Cardiac fibroblast (primary cell): Measurements from ENCODE around the gene SYNGAP1.

Source experiments
- DNase-seq, 2 donors: peaks; one replicate each; pipeline versions ENCODE4 v3.0.0 to v3.0.0-alpha.2; 2010; ENCODE audit warnings: low read depth in 2 of 2
- H3K4me3 ChIP-seq, 2 donors: replicated peaks in 1 of 2; 1 replicate in 1 of 2; 2 replicates in 1 of 2; pipeline ENCODE4 v1.5.1; 2011; ENCODE audit warnings: low read depth in 2 of 2, low read length in 2 of 2, mild to moderate bottlenecking in 2 of 2, moderate library complexity in 1 of 2
- CTCF ChIP-seq: IDR thresholded peaks from one replicate; pipeline ENCODE4 v1.5.1; 2011; ENCODE audit warnings: low read depth, mild to moderate bottlenecking, low read length, inconsistent platforms

The SYNGAP1 gene

GRCh38 chr6:33456156-33456555, 36.3 kb downstream of the SYNGAP1 start:
- TF ChIP-seq CTCF: no peak
- DNase-seq: no peak
- H3K4me3 ChIP-seq: no peak overlapping the region

DNA sequence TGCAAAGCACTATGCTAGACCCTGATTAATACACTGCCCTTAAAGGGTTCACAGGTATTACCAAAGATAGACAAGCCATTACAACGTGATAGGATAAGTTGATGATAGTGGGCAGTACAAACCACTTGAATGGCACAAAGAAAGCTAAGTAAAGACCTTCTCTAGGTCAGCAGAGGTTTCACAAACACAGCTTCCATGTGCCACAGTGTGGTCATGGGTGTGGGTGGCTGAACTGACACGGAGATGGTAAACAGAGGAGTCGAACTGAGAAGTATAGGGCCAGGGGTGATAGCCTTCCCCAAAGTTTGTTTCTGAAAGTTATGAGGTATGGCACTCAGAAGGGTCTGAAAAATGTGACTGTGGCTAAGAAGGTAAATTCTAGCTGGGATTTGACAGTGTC, 38.8 kb downstream of the SYNGAP1 start:
- DNase-seq: no peak
- TF ChIP-seq CTCF: no peak
- H3K4me3 ChIP-seq: no peak overlapping the region

- H3K4me3 ChIP-seq: no peak overlapping the region
- TF ChIP-seq CTCF: no peak
- no peak for DNase-seq
Observed at GRCh38 chr6:33459226-33459625, 39.4 kb downstream of the SYNGAP1 start.

- DNase-seq: no peak
- TF ChIP-seq CTCF: no peak
- H3K4me3 ChIP-seq: no peak overlapping the region
Observed at GRCh38 chr6:33466075-33466735, 46.3 kb downstream of the SYNGAP1 start.

GRCh38 chr6:33467091-33467490, 47.2 kb downstream of the SYNGAP1 start:
- no peak for TF ChIP-seq CTCF

DNA sequence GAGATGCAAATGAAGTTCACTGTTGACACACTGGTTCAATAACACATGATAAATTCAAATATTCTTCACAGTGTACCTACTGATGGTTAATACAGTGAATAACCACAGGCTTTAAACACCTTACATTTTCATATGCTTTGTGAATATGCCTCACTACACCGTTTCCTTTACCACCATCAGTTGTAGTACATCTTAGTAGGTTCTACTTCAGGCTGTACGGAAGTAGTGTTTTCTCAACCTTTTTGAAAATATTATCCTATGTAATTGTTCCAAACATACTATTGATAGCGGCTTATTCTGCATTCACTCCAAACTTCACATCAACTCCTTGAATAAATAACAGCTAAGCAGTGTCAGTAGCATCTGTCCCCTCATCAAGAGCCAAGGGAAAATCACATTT, 49.8 kb downstream of the SYNGAP1 start:
- no peak for DNase-seq
- no peak overlapping the region for H3K4me3 ChIP-seq
- no peak for TF ChIP-seq CTCF

More at GRCh38 chr6:33467091-33467490, 47.2 kb downstream of the SYNGAP1 start:
- no peak for DNase-seq
- H3K4me3 ChIP-seq: no peak overlapping the region

DNA sequence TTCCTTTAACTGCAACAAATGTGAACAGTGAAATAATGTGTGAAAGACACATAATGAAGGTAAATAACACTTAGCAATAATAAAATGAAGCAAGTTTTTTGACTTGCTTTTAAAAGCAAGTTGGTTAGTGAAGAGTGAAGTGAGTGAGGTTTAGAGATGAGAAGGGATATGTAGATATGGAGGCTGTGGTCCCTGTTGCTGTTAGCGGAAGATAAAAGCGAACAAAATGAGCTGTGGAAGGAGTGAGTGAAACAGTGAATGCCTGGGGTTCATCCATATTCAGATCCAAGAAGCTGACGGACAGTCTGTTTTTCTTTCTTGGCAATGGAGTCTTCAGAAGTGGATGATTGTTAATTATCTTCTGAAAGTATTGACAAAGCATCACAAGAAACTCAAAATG, 58.0 kb downstream of the SYNGAP1 start:
- TF ChIP-seq CTCF: no peak
- no peak for DNase-seq

More for the DNA sequence above, 58.0 kb downstream of the SYNGAP1 start:
- no peak overlapping the region for H3K4me3 ChIP-seq
